ENCODE data around the gene FUT2. TPM values are rescaled to one million over a fixed set of nuclear protein-coding genes. Genes with fewer than 3 reads are reported as not detected.

FUT2 gene
- total RNA-seq, 4 donors from 2014 or later, result 0.19 TPM; not detected in 3

DNA sequence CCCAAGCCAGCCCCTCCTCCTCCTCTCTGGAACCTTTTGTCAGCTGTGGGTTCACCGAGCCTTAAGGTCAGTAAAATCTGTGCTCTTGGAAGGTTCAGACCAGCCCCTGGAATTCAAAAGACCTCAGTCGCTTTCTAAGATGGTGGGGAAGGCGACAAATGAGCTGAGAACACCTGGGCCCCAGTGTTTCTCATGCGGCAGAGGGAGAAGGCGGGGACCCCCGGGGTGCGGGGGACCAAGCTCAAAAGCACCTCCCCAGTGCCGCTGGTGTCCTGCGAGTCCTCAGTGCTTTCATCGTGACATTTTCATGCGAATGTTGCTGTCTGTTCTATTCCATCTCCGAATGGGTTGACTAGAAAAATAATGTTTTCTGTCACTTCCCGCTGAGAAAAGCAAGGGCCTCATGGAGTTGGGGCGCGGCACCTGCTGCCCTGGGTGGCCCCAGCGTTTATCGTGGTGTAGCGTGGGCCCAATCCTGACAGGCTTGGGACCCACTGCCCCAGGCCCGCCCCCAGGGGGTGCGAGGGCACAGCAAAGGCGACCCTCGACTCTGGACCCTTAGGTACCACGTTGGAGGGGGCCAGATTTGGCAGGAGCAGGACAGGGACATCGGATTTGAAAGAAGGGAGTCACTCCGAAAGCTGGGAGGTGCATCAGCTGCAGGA is 22.2 kb upstream of the FUT2 start:
- Histone ChIP-seq H3K27ac (no peak overlapping the region), H3K4me1 (peaks cover 4 to 11% of the 10 kb centered on the region in 2 donors), H3K36me3 (no peaks in the 10 kb centered on the region), H3K27me3 (no peaks in the 10 kb centered on the region), H3K9me3 (no peaks in the 10 kb centered on the region), H3K4me3 (no peak overlapping the region)
- intact Hi-C loops (cut with DNase I; ENCODE audit: low total_unique reads), result loop anchor here (10.0 kb wide), 1 partner anchor 171 kb away; no protein-coding TSS in a partner anchor
- TF ChIP-seq POLR2A (IDR thresholded peaks at IDR 0.05) (no peak), CTCF (IDR thresholded peaks at IDR 0.05 in 4 of 5, conservative IDR thresholded peaks at IDR 0.05 in 1 of 5) (no peak)
- ATAC-seq (no peak), DNase-seq (no peak)
- in situ Hi-C loops (cut with MboI; ENCODE audit: low sequenced_read_pairs in 4 of 4), result loop anchor here in 1 of 4 donors (10.0 kb wide), 1 partner anchor 171 kb away; no protein-coding TSS in a partner anchor

DNA sequence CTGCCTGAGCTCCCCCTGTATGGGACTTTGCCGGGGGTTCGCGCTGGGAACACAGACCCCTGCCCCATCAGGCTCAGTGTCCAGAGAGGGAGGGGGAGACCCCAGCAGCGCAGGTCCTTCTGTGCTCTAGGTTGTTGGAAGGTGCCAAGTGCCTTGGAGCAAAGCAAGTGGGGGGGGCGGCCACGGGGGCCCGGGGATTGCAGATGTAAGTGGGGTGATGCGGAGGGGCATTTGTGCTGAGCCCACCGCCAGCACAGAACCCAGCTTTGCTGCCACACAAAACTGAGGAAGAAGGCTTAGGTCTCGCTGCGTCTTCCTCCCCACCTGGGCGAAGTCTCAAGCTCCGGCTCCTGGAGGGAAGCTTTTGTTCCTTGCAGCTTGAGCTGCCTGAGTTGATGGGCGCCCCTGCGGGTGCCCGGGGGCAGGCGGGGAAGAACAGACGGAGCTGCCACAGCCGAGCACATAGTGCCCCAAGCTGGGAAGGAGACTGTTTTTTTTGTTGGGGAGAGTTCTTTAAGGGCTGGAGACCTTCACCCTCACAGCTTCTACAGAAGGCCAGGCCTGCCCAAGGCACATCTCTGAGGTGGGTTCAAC is 21.5 kb upstream of the FUT2 start:
- peaks cover 4 to 11% of the 10 kb centered on the region in 2 donors for H3K4me1 ChIP-seq
- H3K27me3 ChIP-seq, result no peaks in the 10 kb centered on the region
- DNase-seq, result no peak
- no peak overlapping the region for H3K4me3 ChIP-seq
- in situ Hi-C loops (cut with MboI; ENCODE audit: low sequenced_read_pairs in 4 of 4) (loop anchor here in 1 of 4 donors (10.0 kb wide), 1 partner anchor 170 kb away; no protein-coding TSS in a partner anchor), intact Hi-C loops (cut with DNase I; ENCODE audit: low total_unique reads) (loop anchor here (10.0 kb wide), 1 partner anchor 170 kb away; no protein-coding TSS in a partner anchor)
- H3K9me3 ChIP-seq, result no peaks in the 10 kb centered on the region
- H3K27ac ChIP-seq, result no peak overlapping the region
- H3K36me3 ChIP-seq, result no peaks in the 10 kb centered on the region
- no peak for ATAC-seq
- TF ChIP-seq CTCF (IDR thresholded peaks at IDR 0.05 in 4 of 5, conservative IDR thresholded peaks at IDR 0.05 in 1 of 5), result no peak
- no peak for TF ChIP-seq POLR2A (IDR thresholded peaks at IDR 0.05)

DNA sequence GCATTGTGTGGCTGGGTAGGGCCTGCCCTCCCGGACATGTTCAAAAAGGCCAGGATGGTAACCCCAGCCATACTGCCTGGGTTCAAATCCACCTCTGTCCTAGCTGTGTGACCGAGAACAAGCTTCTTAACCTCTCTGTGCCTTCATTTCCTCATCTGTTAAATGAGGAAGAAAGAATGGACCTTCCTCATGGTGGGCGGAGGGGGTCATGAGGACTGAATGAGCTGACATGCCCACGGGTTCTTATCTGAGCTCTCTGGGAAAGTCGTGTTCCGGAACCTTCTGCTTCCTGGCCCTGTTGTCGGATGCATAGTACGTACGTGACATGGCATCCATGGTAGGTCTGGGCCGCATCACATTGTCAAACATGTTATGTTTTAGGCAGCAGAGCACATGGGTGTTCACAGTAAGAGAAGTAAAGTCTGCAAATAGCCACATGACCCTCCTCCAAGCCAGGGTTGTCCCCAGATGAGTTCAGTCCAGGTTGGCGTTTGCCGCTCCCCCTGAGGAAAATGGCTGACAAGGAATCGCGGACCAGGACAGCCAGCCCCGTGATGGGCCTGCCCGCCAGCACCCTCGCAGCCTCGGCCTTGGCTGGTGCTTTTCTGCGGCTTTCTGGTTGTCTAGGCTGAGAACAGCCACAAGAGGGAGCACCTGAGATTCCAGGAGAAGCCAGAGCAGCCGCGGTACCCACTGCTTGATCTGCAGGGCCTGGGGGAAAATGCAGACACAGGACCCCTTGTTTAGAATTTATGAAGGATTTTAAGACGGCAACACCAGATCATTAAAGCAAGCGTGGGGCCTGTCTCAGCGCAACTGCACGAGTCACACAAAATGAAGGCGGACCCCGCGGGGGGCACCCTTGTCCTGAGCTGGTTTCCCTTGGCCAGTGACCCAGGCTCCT is 20.6 kb upstream of the FUT2 start:
- in situ Hi-C loops (cut with MboI; ENCODE audit: low sequenced_read_pairs in 4 of 4) (loop anchor here in 1 of 4 donors (10.0 kb wide), 1 partner anchor 170 kb away; no protein-coding TSS in a partner anchor), intact Hi-C loops (cut with DNase I; ENCODE audit: low total_unique reads) (loop anchor here (1.0 to 10.0 kb wide), 4 partner anchors 29 to 170 kb away; partner anchors contain the start of gene CA11)
- no peak overlapping the region for H3K4me3 ChIP-seq
- no peaks in the 10 kb centered on the region for H3K9me3 ChIP-seq
- TF ChIP-seq CTCF (IDR thresholded peaks at IDR 0.05 in 4 of 5, conservative IDR thresholded peaks at IDR 0.05 in 1 of 5), result peak; percentile 80 to 93 (median 89)
- no peak for TF ChIP-seq POLR2A (IDR thresholded peaks at IDR 0.05)
- ATAC-seq (peak; percentile 91 to 95), DNase-seq (peak; percentile 63 to 78)
- H3K4me1 ChIP-seq, result peaks cover 4 to 11% of the 10 kb centered on the region in 2 donors
- H3K36me3 ChIP-seq, result no peaks in the 10 kb centered on the region
- H3K27ac ChIP-seq, result peak overlapping the region in 1 of 4 donors; percentile 57
- no peaks in the 10 kb centered on the region for H3K27me3 ChIP-seq

- Histone ChIP-seq H3K27me3 (no peaks in the 10 kb centered on the region), H3K4me1 (peaks cover 4 to 11% of the 10 kb centered on the region in 2 donors), H3K27ac (no peak overlapping the region), H3K9me3 (no peaks in the 10 kb centered on the region), H3K36me3 (no peaks in the 10 kb centered on the region), H3K4me3 (no peak overlapping the region)
- ATAC-seq, result no peak
- in situ Hi-C loops (cut with MboI; ENCODE audit: low sequenced_read_pairs in 4 of 4) (loop anchor here in 1 of 4 donors (10.0 kb wide), 1 partner anchor 168 kb away; no protein-coding TSS in a partner anchor), intact Hi-C loops (cut with DNase I; ENCODE audit: low total_unique reads) (loop anchor here (5.0 to 10.0 kb wide), 2 partner anchors 36 to 168 kb away; no protein-coding TSS in a partner anchor)
- no peak for DNase-seq
- TF ChIP-seq POLR2A (IDR thresholded peaks at IDR 0.05), result no peak
- no peak for TF ChIP-seq CTCF (IDR thresholded peaks at IDR 0.05 in 4 of 5, conservative IDR thresholded peaks at IDR 0.05 in 1 of 5)
Observed at GRCh38 chr19:48676487-48676886, 19.3 kb upstream of the FUT2 start.
